PC-9 (cell line): Measurements from ENCODE around the gene TSGA10. TPM values are rescaled to one million over a fixed set of nuclear protein-coding genes. Genes with fewer than 3 reads are reported as not detected.

Source experiments
- BruUV-seq: library from RNA; stranded (reverse); fragments of 400-500 nt; replicated peaks from 2 replicates; lab custom pipeline; 2021; lab: Mats Ljungman, UMichigan
- CTCF ChIA-PET: fragments of 300-600 bp; sonication (Branson Sonifier 250); formaldehyde crosslinking; loops from one replicate; lab custom pipeline; 2022; ENCODE audit warnings: antibody characterized with exemption; lab: Charles Lee
- POLR2A ChIA-PET: fragments of 300-600 bp; sonication (Branson Sonifier 250); formaldehyde crosslinking; loops from one replicate; lab custom pipeline; 2022; ENCODE audit warnings: antibody characterized with exemption; ENCODE audit not compliant: unreplicated experiment; lab: Charles Lee
- DNase-seq, 2 experiments: peaks; one replicate each; pipeline versions ENCODE4 v3.0.0 to v3.0.0-alpha.2; 2015 to 2022; ENCODE audit warnings: mixed read lengths in 1 of 2
- H2AFZ ChIP-seq: fragments of 200-600 bp; sonication (generic); 2 replicates; pipeline ENCODE4 v1.8.1; 2017; ENCODE audit warnings: antibody characterized with exemption
- H3F3A ChIP-seq: fragments of 200-600 bp; sonication (generic); 2 replicates; pipeline ENCODE4 v1.8.1; 2017; ENCODE audit warnings: antibody characterized with exemption, mild to moderate bottlenecking, low read depth; ENCODE audit not compliant: insufficient read depth
- H3K27ac ChIP-seq: fragments of 200-600 bp; sonication (generic); 2 replicates; pipeline ENCODE4 v1.6.1; 2016; ENCODE audit warnings: mixed run types
- H3K27me3 ChIP-seq: fragments of 200-600 bp; sonication (generic); 2 replicates; pipeline ENCODE4 v1.6.1; 2016; ENCODE audit warnings: low read depth, mixed run types; ENCODE audit not compliant: insufficient read depth
- H3K36me3 ChIP-seq: fragments of 200-600 bp; sonication (generic); 2 replicates; pipeline ENCODE4 v1.6.1; 2016; ENCODE audit warnings: low read depth, mixed run types
- H3K4me1 ChIP-seq: fragments of 200-600 bp; sonication (generic); replicated peaks from 2 replicates; pipeline ENCODE4 v1.6.1; 2016; ENCODE audit warnings: mixed run types; ENCODE audit not compliant: insufficient read depth
- H3K4me2 ChIP-seq: fragments of 200-600 bp; sonication (generic); 2 replicates; pipeline ENCODE4 v1.6.1; 2017; ENCODE audit warnings: mixed run types
- H3K4me3 ChIP-seq: fragments of 200-600 bp; sonication (generic); 2 replicates; pipeline ENCODE4 v1.6.1; 2016; ENCODE audit warnings: mixed run types
- H3K79me2 ChIP-seq: fragments of 200-600 bp; sonication (generic); 2 replicates; pipeline ENCODE4 v1.6.1; 2017; ENCODE audit warnings: low read depth, mixed run types
- H3K9me2 ChIP-seq: fragments of 200-600 bp; sonication (generic); 2 replicates; pipeline ENCODE4 v1.8.1; 2017; ENCODE audit warnings: mild to moderate bottlenecking; ENCODE audit not compliant: insufficient read depth
- H3K9me3 ChIP-seq: fragments of 200-600 bp; sonication (generic); 2 replicates; pipeline ENCODE4 v1.8.1; 2016; ENCODE audit warnings: low read depth; ENCODE audit not compliant: insufficient read depth
- H4K20me1 ChIP-seq: fragments of 200-600 bp; sonication (generic); 2 replicates; pipeline ENCODE4 v1.8.1; 2017; ENCODE audit not compliant: insufficient read depth
- EZH2 ChIP-seq: fragments of 200-600 bp; sonication (generic); IDR thresholded peaks from 2 replicates; pipeline ENCODE4 v1.8.0; 2017; ENCODE audit warnings: antibody characterized with exemption, low read depth
- intact Hi-C: fragments of 100-400 bp; cut with micrococcal nuclease; formaldehyde crosslinking; loops from one replicate; pipeline ENCODE4 v1.10.0; 2022; ENCODE audit not compliant: unreplicated experiment
- total RNA-seq: library from RNA; stranded (reverse); gene quantifications from 2 replicates; pipeline ENCODE4 v1.2.3, GENCODE V29; 2021
- TF ChIP-seq, protein P1 (sequence below): fragments of 200-600 bp; sonication (generic); conservative IDR thresholded peaks from 2 replicates; pipeline ENCODE4 v1.6.1; 2017; ENCODE audit warnings: mixed run types, antibody characterized with exemption, mild to moderate bottlenecking, moderate library complexity

TSGA10 gene
- total RNA-seq, 1 experiment from 2014 or later = 14.9 TPM

DNA sequence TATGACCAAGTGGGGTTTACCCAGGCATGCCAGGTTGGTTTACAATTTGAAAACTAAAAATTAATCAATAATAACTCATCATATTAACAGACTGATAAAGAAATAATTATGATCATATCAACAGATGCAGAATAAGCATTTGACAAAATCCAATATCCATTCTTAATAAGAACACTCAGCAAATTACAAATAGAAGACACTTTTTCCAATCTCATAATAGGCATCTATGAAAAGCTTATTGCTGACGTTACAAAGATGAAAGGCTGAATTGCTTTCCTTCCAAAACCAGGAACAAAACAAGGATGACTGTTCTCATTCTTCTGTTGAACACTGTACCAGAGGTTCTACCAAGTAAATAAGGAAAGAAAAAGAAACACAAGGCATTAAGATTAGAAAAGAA, 68.4 kb downstream of the TSGA10 start:
- ChIA-PET POLR2A (no interaction called here), CTCF (interaction anchor here (0.6 kb wide), 1 partner anchor 470 kb away, joined by 11 read pairs; no protein-coding TSS in a partner anchor)
- H3K4me2 ChIP-seq = no peak overlapping the region
- no peaks in the 10 kb centered on the region for H3F3A ChIP-seq
- intact Hi-C loops = loop anchor here (5.0 to 10.0 kb wide), 2 partner anchors 406 to 1158 kb away; partner anchors contain the start of gene REV1
- no peak overlapping the region for H3K4me3 ChIP-seq
- no peaks in the 10 kb centered on the region for H3K4me1 ChIP-seq
- no peaks in the 10 kb centered on the region for H3K79me2 ChIP-seq
- H3K9me3 ChIP-seq = no peaks in the 10 kb centered on the region
- no TSS peak for BruUV-seq
- no peaks in the 10 kb centered on the region for H3K27me3 ChIP-seq
- TF ChIP-seq EZH2 = no peak
- TF ChIP-seq, protein P1, sequence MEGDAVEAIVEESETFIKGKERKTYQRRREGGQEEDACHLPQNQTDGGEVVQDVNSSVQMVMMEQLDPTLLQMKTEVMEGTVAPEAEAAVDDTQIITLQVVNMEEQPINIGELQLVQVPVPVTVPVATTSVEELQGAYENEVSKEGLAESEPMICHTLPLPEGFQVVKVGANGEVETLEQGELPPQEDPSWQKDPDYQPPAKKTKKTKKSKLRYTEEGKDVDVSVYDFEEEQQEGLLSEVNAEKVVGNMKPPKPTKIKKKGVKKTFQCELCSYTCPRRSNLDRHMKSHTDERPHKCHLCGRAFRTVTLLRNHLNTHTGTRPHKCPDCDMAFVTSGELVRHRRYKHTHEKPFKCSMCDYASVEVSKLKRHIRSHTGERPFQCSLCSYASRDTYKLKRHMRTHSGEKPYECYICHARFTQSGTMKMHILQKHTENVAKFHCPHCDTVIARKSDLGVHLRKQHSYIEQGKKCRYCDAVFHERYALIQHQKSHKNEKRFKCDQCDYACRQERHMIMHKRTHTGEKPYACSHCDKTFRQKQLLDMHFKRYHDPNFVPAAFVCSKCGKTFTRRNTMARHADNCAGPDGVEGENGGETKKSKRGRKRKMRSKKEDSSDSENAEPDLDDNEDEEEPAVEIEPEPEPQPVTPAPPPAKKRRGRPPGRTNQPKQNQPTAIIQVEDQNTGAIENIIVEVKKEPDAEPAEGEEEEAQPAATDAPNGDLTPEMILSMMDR = no peak
- H4K20me1 ChIP-seq = no peaks in the 10 kb centered on the region
- H3K36me3 ChIP-seq = no peaks in the 10 kb centered on the region
- no peak overlapping the region for H2AFZ ChIP-seq
- no peaks in the 10 kb centered on the region; the same call in 1 of the 2 replicates for H3K9me2 ChIP-seq
- H3K27ac ChIP-seq = no peak overlapping the region
- DNase-seq = no peak

DNA sequence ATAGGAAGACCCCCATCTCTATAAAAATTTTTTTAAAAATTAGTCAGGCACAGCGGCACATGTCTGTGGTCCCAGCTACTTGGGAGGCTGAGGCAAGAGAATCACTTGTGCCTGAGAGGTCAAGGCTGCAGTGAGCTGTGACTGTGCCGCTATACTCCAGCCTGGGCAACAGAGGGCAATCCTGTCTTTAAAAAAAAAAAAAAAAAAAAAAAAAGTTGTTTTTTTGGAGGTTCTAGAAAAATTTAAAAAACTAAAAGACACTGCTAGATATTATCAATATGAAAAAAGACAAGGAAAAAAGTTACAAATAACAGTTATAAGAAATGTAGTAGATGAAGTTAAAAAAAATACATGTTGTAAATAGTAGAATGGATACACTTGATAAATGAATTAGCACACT, 69.3 kb downstream of the TSGA10 start:
- Histone ChIP-seq H3K4me2 (no peak overlapping the region), H3K27ac (no peak overlapping the region), H3K4me3 (no peak overlapping the region), H4K20me1 (no peaks in the 10 kb centered on the region), H3K27me3 (no peaks in the 10 kb centered on the region), H3K79me2 (no peaks in the 10 kb centered on the region), H3K9me2 (no peaks in the 10 kb centered on the region; the same call in 1 of the 2 replicates), H2AFZ (no peak overlapping the region), H3F3A (no peaks in the 10 kb centered on the region), H3K36me3 (no peaks in the 10 kb centered on the region), H3K4me1 (no peaks in the 10 kb centered on the region), H3K9me3 (no peaks in the 10 kb centered on the region)
- BruUV-seq = no TSS peak
- POLR2A ChIA-PET = interaction anchor here (0.7 kb wide), 1 partner anchor 251 kb away, joined by 3 read pairs; the partner anchor contains the start of gene TXNDC9
- intact Hi-C loops = loop anchor here (5.0 to 10.0 kb wide), 2 partner anchors 407 to 1159 kb away; partner anchors contain the start of gene REV1
- TF ChIP-seq EZH2 = no peak
- TF ChIP-seq, protein P1 = peak; percentile 72
- DNase-seq = no peak
- CTCF ChIA-PET = interaction anchor here (0.6 kb wide), 1 partner anchor 300 kb away, joined by 9 read pairs; no protein-coding TSS in a partner anchor

DNA sequence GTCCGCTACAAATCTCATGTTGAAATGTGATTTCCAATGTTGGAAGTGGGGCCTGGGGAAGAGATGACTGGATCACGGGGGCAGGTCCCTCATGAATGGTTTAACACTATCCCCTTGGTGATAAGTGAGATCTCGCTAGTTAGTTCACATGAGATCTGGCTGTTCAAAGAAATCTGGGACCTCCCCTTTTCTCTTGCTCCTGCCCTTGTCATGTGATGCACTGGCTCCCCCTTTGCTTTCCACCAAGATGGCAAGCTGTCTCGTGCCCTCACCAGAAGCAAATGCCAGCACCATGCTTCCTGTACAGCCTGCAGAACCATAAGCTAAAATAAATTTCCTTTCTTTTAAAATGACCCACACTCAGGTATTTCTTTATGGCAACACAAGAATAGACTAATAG, 70.5 kb downstream of the TSGA10 start:
- Histone ChIP-seq H3K9me2 (no peaks in the 10 kb centered on the region; the same call in 1 of the 2 replicates), H3K4me3 (no peak overlapping the region), H3K9me3 (no peaks in the 10 kb centered on the region), H4K20me1 (no peaks in the 10 kb centered on the region), H3K27ac (no peak overlapping the region), H3F3A (no peaks in the 10 kb centered on the region), H3K4me2 (no peak overlapping the region), H3K79me2 (no peaks in the 10 kb centered on the region), H3K4me1 (no peaks in the 10 kb centered on the region), H2AFZ (no peak overlapping the region), H3K36me3 (no peaks in the 10 kb centered on the region), H3K27me3 (no peaks in the 10 kb centered on the region)
- no peak for DNase-seq
- TF ChIP-seq, protein P1 = no peak
- no peak for TF ChIP-seq EZH2
- no TSS peak for BruUV-seq
- CTCF ChIA-PET = no interaction called here
- POLR2A ChIA-PET = no interaction called here
- intact Hi-C loops = loop anchor here (10.0 kb wide), 1 partner anchor 1161 kb away; no protein-coding TSS in a partner anchor
